ENCODE results near the gene FBXL5.

The FBXL5 gene

GRCh38 chr4:15677507-15677988 is 22.4 kb upstream of the FBXL5 start:
- no peak for DNase-seq (ENCODE audit: low read depth)

GRCh38 chr4:15676899-15677298 is 21.7 kb upstream of the FBXL5 start:
- DNase-seq (ENCODE audit: low read depth) = no peak

GRCh38 chr4:15676039-15676438 is 20.9 kb upstream of the FBXL5 start:
- DNase-seq (ENCODE audit: low read depth) = no peak

GRCh38 chr4:15675356-15675755 is 20.2 kb upstream of the FBXL5 start:
- DNase-seq (ENCODE audit: low read depth) = no peak

- DNase-seq (ENCODE audit: low read depth) = no peak
Observed at GRCh38 chr4:15674926-15675325, 19.8 kb upstream of the FBXL5 start.

GRCh38 chr4:15674046-15674445 is 18.9 kb upstream of the FBXL5 start:
- no peak for DNase-seq (ENCODE audit: low read depth)

- no peak for DNase-seq (ENCODE audit: low read depth)
Observed at GRCh38 chr4:15673337-15673736, 18.2 kb upstream of the FBXL5 start.

- no peak for DNase-seq (ENCODE audit: low read depth)
Observed at GRCh38 chr4:15672101-15672500, 16.9 kb upstream of the FBXL5 start.

GRCh38 chr4:15670576-15670975 is 15.4 kb upstream of the FBXL5 start:
- DNase-seq (ENCODE audit: low read depth) = no peak

GRCh38 chr4:15668566-15669435 is 13.6 kb upstream of the FBXL5 start:
- DNase-seq (ENCODE audit: low read depth) = no peak

GRCh38 chr4:15667006-15667405 is 11.8 kb upstream of the FBXL5 start:
- DNase-seq (ENCODE audit: low read depth) = no peak

GRCh38 chr4:15665753-15666365 is 10.7 kb upstream of the FBXL5 start:
- no peak for DNase-seq (ENCODE audit: low read depth)

- DNase-seq (ENCODE audit: low read depth) = no peak
Observed at GRCh38 chr4:15659768-15660570, 4.8 kb upstream of the FBXL5 start.

- no peak for DNase-seq (ENCODE audit: low read depth)
Observed at GRCh38 chr4:15658781-15659180, 3.6 kb upstream of the FBXL5 start.

- no peak for DNase-seq (ENCODE audit: low read depth)
Observed at GRCh38 chr4:15658136-15658770, 3.1 kb upstream of the FBXL5 start.

GRCh38 chr4:15657366-15657765 is 2.2 kb upstream of the FBXL5 start:
- no peak for DNase-seq (ENCODE audit: low read depth)

- DNase-seq (ENCODE audit: low read depth) = peak; percentile 8
Observed at GRCh38 chr4:15656038-15656470, 897 bp upstream of the FBXL5 start.

GRCh38 chr4:15654593-15655222 is 449 bp downstream of the FBXL5 start:
- peak; percentile 15 for DNase-seq (ENCODE audit: low read depth)

GRCh38 chr4:15653864-15654592 is 1.1 kb downstream of the FBXL5 start:
- DNase-seq (ENCODE audit: low read depth) = no peak

- no peak for DNase-seq (ENCODE audit: low read depth)
Observed at GRCh38 chr4:15653420-15653819, 1.7 kb downstream of the FBXL5 start.

- DNase-seq (ENCODE audit: low read depth) = no peak
Observed at GRCh38 chr4:15652841-15653240, 2.3 kb downstream of the FBXL5 start.
